HepG2 (cell line): ENCODE results near the gene CMIP. TPM values are rescaled to one million over a fixed set of nuclear protein-coding genes. Genes with fewer than 3 reads are reported as not detected.
A peak's percentile ranks its signal among the peaks of the same experiment; 100 is the strongest.

Source experiments
- FOXJ3 ChIP-seq: sonication (generic); formaldehyde crosslinking; IDR thresholded peaks from 2 replicates; pipeline ENCODE4 v1.4.0; 2020; ENCODE audit warnings: missing genetic modification reagents, mild to moderate bottlenecking, borderline replicate concordance
- GABPB1 ChIP-seq: IDR thresholded peaks from 2 replicates; pipeline ENCODE4 v1.6.1; 2016; ENCODE audit warnings: mild to moderate bottlenecking, missing genetic modification reagents, moderate library complexity, missing compliant biosample characterization
- MAZ ChIP-seq, 2 experiments: sonication (generic) in 1 of 2; formaldehyde crosslinking in 1 of 2; IDR thresholded peaks; 2 replicates each; pipeline versions ENCODE4 v1.5.0 to v1.6.1; 2012 to 2020; ENCODE audit warnings: low read depth in 2 of 2, mild to moderate bottlenecking in 2 of 2, borderline replicate concordance in 1 of 2, improper control_type of control experiment in 1 of 2, low read length in 1 of 2, missing genetic modification reagents in 1 of 2, moderate library complexity in 1 of 2
- MZF1 ChIP-seq: sonication (generic); formaldehyde crosslinking; IDR thresholded peaks from 2 replicates; pipeline ENCODE4 v1.8.1; 2023; ENCODE audit warnings: mild to moderate bottlenecking, missing genetic modification reagents, borderline replicate concordance
- NFE2L1 ChIP-seq: sonication (generic); formaldehyde crosslinking; IDR thresholded peaks from 2 replicates; pipeline ENCODE4 v1.4.0; 2020; ENCODE audit warnings: missing genetic modification reagents, mild to moderate bottlenecking, borderline replicate concordance
- SPEN ChIP-seq: sonication (generic); formaldehyde crosslinking; IDR thresholded peaks from 2 replicates; pipeline ENCODE4 v1.5.1; 2020; ENCODE audit warnings: low read depth, mild to moderate bottlenecking, missing genetic modification reagents
- TEAD3 ChIP-seq: optimal IDR thresholded peaks from 2 replicates; pipeline ENCODE3; 2016; ENCODE audit warnings: borderline replicate concordance
- ZBED4 ChIP-seq: sonication (generic); formaldehyde crosslinking; IDR thresholded peaks from 2 replicates; pipeline ENCODE4 v1.4.0; 2020; ENCODE audit warnings: missing genetic modification reagents, borderline replicate concordance
- ZMYM4 ChIP-seq: sonication (generic); formaldehyde crosslinking; IDR thresholded peaks from 2 replicates; pipeline ENCODE4 v1.8.1; 2023; ENCODE audit warnings: mild to moderate bottlenecking, missing genetic modification reagents
- polyA plus RNA-seq, 8 experiments: library from polyadenylated mRNA; depleted of rRNA in 3 of 8; stranded (reverse) in 7 of 8; unstranded in 1 of 8; fragments of >200 nt; fragmentation: Illumina TruSeq in 4 of 8; extraction: Trizol in 4 of 8; gene quantifications; 2 replicates each; pipeline versions ENCODE4 v1.2.1 to v1.2.3, GENCODE V29; 2011 to 2016; ENCODE audit warnings: low read depth in 4 of 8, missing spikeins in 1 of 8, mixed read lengths in 1 of 8; ENCODE audit not compliant: insufficient read depth in 1 of 8
- total RNA-seq, 5 experiments: library from RNA; depleted of rRNA; stranded (reverse); fragments of >200 nt; fragmentation: Illumina TruSeq; extraction: Trizol; gene quantifications; 2 replicates each; pipeline ENCODE4 v1.2.3, GENCODE V29; 2016; ENCODE audit warnings: low read depth in 1 of 5

The CMIP gene
- total and polyA plus RNA-seq, 2 of the 13 experiments (the other 11 are each of a cell fraction or from before 2014, with no cell fraction given): 10.9 to 18.1 TPM

GRCh38 chr16:81737885-81738536 is 293.4 kb downstream of the CMIP start (continued):
- TF ChIP-seq ZBED4 (CRISPR knock-in tag): 0 out of 2 replicates have a peak, but pooled peaks have one; percentile 34
- TF ChIP-seq MAZ (IDR thresholded peaks at IDR 0.05; ENCODE audit: borderline replicate concordance, low read depth, low read length): no peak
- peak; percentile 62; the same call in 1 of the 2 replicates for TF ChIP-seq MAZ (CRISPR knock-in tag; IDR thresholded peaks at IDR 0.05; ENCODE audit: low read depth)
- peak; percentile 21; the same call in 1 of the 2 replicates for TF ChIP-seq ZMYM4 (CRISPR knock-in tag)
- TF ChIP-seq TEAD3 (CRISPR knock-in tag): peak; percentile 58
- peak; percentile 51; the same call in 1 of the 2 replicates for TF ChIP-seq GABPB1
- TF ChIP-seq FOXJ3 (CRISPR knock-in tag): no peak
- no peak for TF ChIP-seq NFE2L1 (CRISPR knock-in tag)
- TF ChIP-seq MZF1 (CRISPR knock-in tag): no peak
- TF ChIP-seq SPEN: no peak
